H1 (cell line): ENCODE measurements around the gene TGM1.

Source experiments
- EP300 ChIP-seq, 2 experiments: IDR thresholded peaks; 1 replicate in 1 of 2; 2 replicates in 1 of 2; pipeline ENCODE4 v1.6.1; 2011 to 2012; ENCODE audit warnings: low read depth in 2 of 2, low read length in 2 of 2, mild to moderate bottlenecking in 2 of 2, borderline replicate concordance in 1 of 2, inconsistent platforms in 1 of 2, moderate library complexity in 1 of 2
- EZH2 ChIP-seq: fragments of 200-600 bp; sonication (generic); IDR thresholded peaks from 2 replicates; pipeline ENCODE4 v1.7.1; 2012; ENCODE audit warnings: low read depth, mild to moderate bottlenecking, moderate library complexity, low read length, inconsistent platforms; ENCODE audit not compliant: severe bottlenecking
- FOSL1 ChIP-seq: IDR thresholded peaks from 2 replicates; pipeline ENCODE4 v1.6.1; 2011; ENCODE audit warnings: mild to moderate bottlenecking, low read depth, low read length, moderate library complexity; ENCODE audit not compliant: insufficient read depth
- KDM5A ChIP-seq: fragments of 200-600 bp; IDR thresholded peaks from 2 replicates; pipeline ENCODE4 v1.7.1; 2012; ENCODE audit warnings: mild to moderate bottlenecking, low read length, inconsistent platforms, mixed read lengths
- POLR2A ChIP-seq, 2 experiments: IDR thresholded peaks; 1 replicate in 1 of 2; 2 replicates in 1 of 2; pipeline ENCODE4 v1.6.1; 2011; ENCODE audit warnings: low read depth in 2 of 2, low read length in 2 of 2, mild to moderate bottlenecking in 2 of 2; ENCODE audit errors: control extremely low read depth in 1 of 2
- POLR2AphosphoS5 ChIP-seq: IDR thresholded peaks from 2 replicates; pipeline ENCODE4 v1.6.1; 2011; ENCODE audit warnings: low read depth, low read length
- RAD21 ChIP-seq, 2 experiments: IDR thresholded peaks in 1 of 2; conservative IDR thresholded peaks in 1 of 2; 2 replicates each; pipeline ENCODE4 v1.6.1; 2011; ENCODE audit warnings: low read depth in 2 of 2, low read length in 2 of 2, improper control_type of control experiment in 1 of 2, inconsistent platforms in 1 of 2, mild to moderate bottlenecking in 1 of 2, moderate library complexity in 1 of 2
- SP1 ChIP-seq: IDR thresholded peaks from 2 replicates; pipeline ENCODE4 v1.6.1; 2011; ENCODE audit warnings: low read depth, low read length
- TAF1 ChIP-seq: IDR thresholded peaks from 2 replicates; pipeline ENCODE4 v1.6.1; 2011; ENCODE audit warnings: mild to moderate bottlenecking, low read depth, low read length
- YY1 ChIP-seq: IDR thresholded peaks from 2 replicates; pipeline ENCODE4 v1.6.1; 2011; ENCODE audit warnings: low read depth, mild to moderate bottlenecking, low read length
- ZNF274 ChIP-seq: IDR thresholded peaks from 2 replicates; pipeline ENCODE4 v1.7.0; 2012; ENCODE audit warnings: low read length, borderline replicate concordance; ENCODE audit errors: extremely low read depth
- TF ChIP-seq, protein P1 (sequence below), 3 experiments: IDR thresholded peaks; 1 replicate in 2 of 3; 2 replicates in 1 of 3; pipeline versions ENCODE4 v1.5.1 to v1.6.1; 2011; ENCODE audit warnings: low read length in 3 of 3, mild to moderate bottlenecking in 3 of 3, inconsistent platforms in 2 of 3, low read depth in 1 of 3, moderate library complexity in 1 of 3; ENCODE audit not compliant: insufficient read depth in 1 of 3; ENCODE audit errors: control extremely low read depth in 1 of 3
- TF ChIP-seq, protein P2 (sequence below): IDR thresholded peaks from 2 replicates; pipeline ENCODE4 v1.6.1; 2012; ENCODE audit warnings: inconsistent platforms
- TF ChIP-seq, protein P3 (sequence below): IDR thresholded peaks from 2 replicates; pipeline ENCODE4 v1.6.1; 2012; ENCODE audit warnings: inconsistent platforms

DNA sequence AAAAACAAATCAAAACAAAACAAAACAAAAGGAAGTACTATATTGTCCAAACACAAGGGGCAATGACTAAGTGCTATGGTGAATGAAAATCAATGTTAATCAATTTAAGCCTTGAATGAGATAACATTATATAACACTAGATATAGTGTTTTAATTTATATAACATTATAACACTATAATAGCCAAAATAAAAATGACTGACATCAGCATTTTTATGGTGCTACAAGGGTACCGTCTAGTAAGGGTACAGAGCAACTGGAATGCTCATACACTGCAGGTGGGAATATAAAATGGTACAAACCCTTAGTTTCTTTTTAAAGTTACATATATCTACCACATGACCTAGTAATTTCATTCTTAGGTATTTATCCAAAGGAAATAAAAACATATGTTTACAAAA is 36.5 kb downstream of the TGM1 start:
- TF ChIP-seq EZH2: no peak
- TF ChIP-seq, protein P1, sequence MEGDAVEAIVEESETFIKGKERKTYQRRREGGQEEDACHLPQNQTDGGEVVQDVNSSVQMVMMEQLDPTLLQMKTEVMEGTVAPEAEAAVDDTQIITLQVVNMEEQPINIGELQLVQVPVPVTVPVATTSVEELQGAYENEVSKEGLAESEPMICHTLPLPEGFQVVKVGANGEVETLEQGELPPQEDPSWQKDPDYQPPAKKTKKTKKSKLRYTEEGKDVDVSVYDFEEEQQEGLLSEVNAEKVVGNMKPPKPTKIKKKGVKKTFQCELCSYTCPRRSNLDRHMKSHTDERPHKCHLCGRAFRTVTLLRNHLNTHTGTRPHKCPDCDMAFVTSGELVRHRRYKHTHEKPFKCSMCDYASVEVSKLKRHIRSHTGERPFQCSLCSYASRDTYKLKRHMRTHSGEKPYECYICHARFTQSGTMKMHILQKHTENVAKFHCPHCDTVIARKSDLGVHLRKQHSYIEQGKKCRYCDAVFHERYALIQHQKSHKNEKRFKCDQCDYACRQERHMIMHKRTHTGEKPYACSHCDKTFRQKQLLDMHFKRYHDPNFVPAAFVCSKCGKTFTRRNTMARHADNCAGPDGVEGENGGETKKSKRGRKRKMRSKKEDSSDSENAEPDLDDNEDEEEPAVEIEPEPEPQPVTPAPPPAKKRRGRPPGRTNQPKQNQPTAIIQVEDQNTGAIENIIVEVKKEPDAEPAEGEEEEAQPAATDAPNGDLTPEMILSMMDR (IDR thresholded peaks at IDR 0.05; ENCODE audit: control extremely low read depth in 1 of 3, insufficient read depth in 1 of 3, low read depth in 1 of 3, low read length in 3 of 3): no peak
- TF ChIP-seq POLR2AphosphoS5: no peak
- no peak for TF ChIP-seq POLR2A (IDR thresholded peaks at IDR 0.05; ENCODE audit: control extremely low read depth in 1 of 2, low read depth in 2 of 2, low read length in 2 of 2)
- no peak for TF ChIP-seq EP300 (IDR thresholded peaks at IDR 0.05; ENCODE audit: borderline replicate concordance in 1 of 2, low read depth in 2 of 2, low read length in 2 of 2)
- TF ChIP-seq, protein P2, sequence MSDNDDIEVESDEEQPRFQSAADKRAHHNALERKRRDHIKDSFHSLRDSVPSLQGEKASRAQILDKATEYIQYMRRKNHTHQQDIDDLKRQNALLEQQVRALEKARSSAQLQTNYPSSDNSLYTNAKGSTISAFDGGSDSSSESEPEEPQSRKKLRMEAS: no peak
- TF ChIP-seq, protein P3, sequence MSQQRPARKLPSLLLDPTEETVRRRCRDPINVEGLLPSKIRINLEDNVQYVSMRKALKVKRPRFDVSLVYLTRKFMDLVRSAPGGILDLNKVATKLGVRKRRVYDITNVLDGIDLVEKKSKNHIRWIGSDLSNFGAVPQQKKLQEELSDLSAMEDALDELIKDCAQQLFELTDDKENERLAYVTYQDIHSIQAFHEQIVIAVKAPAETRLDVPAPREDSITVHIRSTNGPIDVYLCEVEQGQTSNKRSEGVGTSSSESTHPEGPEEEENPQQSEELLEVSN: no peak
- no peak for TF ChIP-seq ZNF274
- TF ChIP-seq YY1: no peak
- no peak for TF ChIP-seq KDM5A
- no peak for TF ChIP-seq SP1
- TF ChIP-seq RAD21 (IDR thresholded peaks at IDR 0.05 in 1 of 2, conservative IDR thresholded peaks at IDR 0.05 in 1 of 2; ENCODE audit: low read depth in 2 of 2, low read length in 2 of 2): no peak
- no peak for TF ChIP-seq FOSL1
- TF ChIP-seq TAF1: no peak
